K562 (cell line): Measurements from ENCODE around the gene HOXB13. TPM values are rescaled to one million over a fixed set of nuclear protein-coding genes. Genes with fewer than 3 reads are reported as not detected.

Source experiments
- ATAC-seq: fragments of 200-7000 bp; cut with Tn5 transposase; 3 replicates; pipeline ENCODE4 v1.9.1; 2020; ENCODE audit warnings: moderate library complexity
- BruUV-seq: library from RNA; stranded (reverse); fragments of 400-500 nt; replicated peaks from 2 replicates; lab custom pipeline; 2021; lab: Mats Ljungman, UMichigan
- CTCF ChIA-PET: fragments of 300-600 bp; formaldehyde crosslinking; extraction: SDS; loops from one replicate; lab custom pipeline; 2021; ENCODE audit warnings: low intra/inter-chr PET ratio; lab: Yijun Ruan, JAX
- POLR2A ChIA-PET: fragments of 300-600, 350-650 bp; sonication (Branson Sonifier 250); formaldehyde crosslinking; extraction: SDS; loops from one replicate; lab custom pipeline; 2021; ENCODE audit warnings: antibody characterized with exemption, inconsistent platforms; lab: Yijun Ruan, JAX
- DNase-seq, 4 experiments: peaks; one replicate each; pipeline versions ENCODE4 v3.0.0 to v3.0.0-alpha.2; 2011 to 2018; ENCODE audit warnings: low spot score in 3 of 4, mixed read lengths in 3 of 4; ENCODE audit errors: extremely low read depth in 1 of 4
- FAIRE-seq: peaks from 2 replicates; lab custom pipeline; 2011; peaks lifted over from hg19 to GRCh38; lab: Jason Lieb, UNC
- H2AFZ ChIP-seq: 2 replicates; pipeline ENCODE4 v1.6.0; 2011; ENCODE audit warnings: low read depth, low read length, control low read depth, inconsistent platforms
- H3K27ac ChIP-seq: fragments of 200-600 bp; 3 replicates; pipeline ENCODE4 v1.8.0; 2011; ENCODE audit warnings: low read depth, mild to moderate bottlenecking, control low read depth, inconsistent platforms, low read length, moderate library complexity, mixed read lengths; ENCODE audit errors: extremely low read depth
- H3K27me3 ChIP-seq, 2 experiments: fragments of 300-600 bp in 1 of 2; 2 replicates in 1 of 2; 3 replicates in 1 of 2; pipeline versions ENCODE4 v1.6.0 to v1.8.0; 2011; ENCODE audit warnings: inconsistent platforms in 2 of 2, low read length in 2 of 2, mild to moderate bottlenecking in 1 of 2, mixed read lengths in 1 of 2, moderate library complexity in 1 of 2; ENCODE audit not compliant: control insufficient read depth in 2 of 2, insufficient read depth in 2 of 2
- H3K36me3 ChIP-seq: fragments of 300-600 bp; 3 replicates; pipeline ENCODE4 v1.8.0; 2011; ENCODE audit warnings: mild to moderate bottlenecking, low read length, inconsistent platforms; ENCODE audit not compliant: control insufficient read depth, insufficient read depth
- H3K4me1 ChIP-seq, 2 experiments: fragments of 200-600 bp in 1 of 2; replicated peaks in 1 of 2; 2 replicates in 1 of 2; 3 replicates in 1 of 2; pipeline versions ENCODE4 v1.5.1 to v1.8.0; 2011; ENCODE audit warnings: inconsistent platforms in 2 of 2, low read length in 2 of 2, mild to moderate bottlenecking in 1 of 2, mixed read lengths in 1 of 2, moderate library complexity in 1 of 2; ENCODE audit not compliant: control insufficient read depth in 2 of 2, insufficient read depth in 2 of 2
- H3K4me2 ChIP-seq: 2 replicates; pipeline ENCODE4 v1.6.1; 2011; ENCODE audit warnings: low read length, control low read depth, inconsistent platforms, mixed read lengths; ENCODE audit not compliant: insufficient read depth
- H3K4me3 ChIP-seq: fragments of 200-600 bp; sonication (generic), shearing (Covaris generic); 2 replicates; pipeline ENCODE4 v1.5.1; 2016; ENCODE audit warnings: control low read depth, inconsistent platforms
- H3K79me2 ChIP-seq: fragments of 200-600 bp; 3 replicates; pipeline ENCODE4 v1.8.0; 2011; ENCODE audit warnings: low read length, inconsistent platforms; ENCODE audit not compliant: control insufficient read depth, insufficient read depth
- H3K9ac ChIP-seq, 2 experiments: 2 replicates each; pipeline versions ENCODE4 v1.6.0 to v1.6.1; 2011; ENCODE audit warnings: low read depth in 2 of 2, low read length in 2 of 2, control low read depth in 1 of 2, inconsistent platforms in 1 of 2, mild to moderate bottlenecking in 1 of 2, mixed read lengths in 1 of 2; ENCODE audit not compliant: insufficient read depth in 1 of 2
- H3K9me1 ChIP-seq: one replicate; pipeline ENCODE4 v1.6.0; 2011; ENCODE audit warnings: inconsistent platforms, mild to moderate bottlenecking, low read length, moderate library complexity; ENCODE audit not compliant: control insufficient read depth, insufficient read depth
- H3K9me3 ChIP-seq: replicated peaks from 2 replicates; pipeline ENCODE4 v1.5.1; 2011; ENCODE audit warnings: low read depth, low read length, inconsistent platforms; ENCODE audit not compliant: control insufficient read depth, insufficient read depth
- H4K20me1 ChIP-seq: replicated peaks from 2 replicates; pipeline ENCODE4 v1.6.1; 2011; ENCODE audit warnings: low read length, inconsistent platforms, mixed read lengths; ENCODE audit not compliant: control insufficient read depth, insufficient read depth
- NR4A1 ChIP-seq, 2 experiments: fragments of 250-450 bp in 1 of 2; fragments of 450-650 bp in 1 of 2; sonication (Bioruptor Pico) in 1 of 2; IDR thresholded peaks; 2 replicates each; pipeline versions ENCODE4 v1.4.0 to v1.6.1; 2016 to 2020; ENCODE audit warnings: mild to moderate bottlenecking in 2 of 2, missing compliant biosample characterization in 1 of 2, missing genetic modification characterization in 1 of 2, moderate library complexity in 1 of 2
- ZNF586 ChIP-seq: fragments of 450-650 bp; formaldehyde crosslinking; conservative IDR thresholded peaks from 2 replicates; pipeline ENCODE4 v1.4.0; 2020; ENCODE audit warnings: mild to moderate bottlenecking, moderate library complexity
- WGBS: fragments of 100-300 bp; shearing (Covaris generic); methylation state at CpG from one replicate; pipeline ENCODE4 v1.1.6; 2016; ENCODE audit warnings: low coverage, mixed read lengths; ENCODE audit not compliant: insufficient coverage; ENCODE audit errors: missing lambda C conversion rate; 5-methylcytosine and 5-hydroxymethylcytosine counted together
- in situ Hi-C: fragments of 300-500 bp; cut with MboI; formaldehyde crosslinking; loops from 4 replicates; pipeline ENCODE4 v1.15.0; 2018; ENCODE audit warnings: inconsistent platforms, mixed read lengths
- intact Hi-C: fragments of 100-400 bp; cut with micrococcal nuclease; formaldehyde crosslinking; loops from 2 replicates; pipeline ENCODE4 v1.14.2; 2022
- polyA plus RNA-seq, 8 experiments: library from polyadenylated mRNA; depleted of rRNA in 4 of 8; stranded (reverse) in 5 of 8; unstranded in 3 of 8; fragments of >200 nt; fragmentation: Nextera tagmentation in 2 of 8; fragmentation: Illumina TruSeq in 1 of 8; extraction: Ambion mirVana in 2 of 8; extraction: Trizol in 1 of 8; gene quantifications; 2 replicates each; pipeline versions ENCODE4 v1.2.1 to v1.2.3, GENCODE V29; 2011 to 2014; ENCODE audit warnings: inconsistent platforms in 1 of 8, missing spikeins in 1 of 8
- total RNA-seq, 7 experiments: library from RNA; depleted of rRNA in 6 of 7; stranded (reverse); fragments of >200 nt in 6 of 7; fragmentation: Illumina TruSeq in 2 of 7; extraction: Trizol in 2 of 7; gene quantifications; 2 replicates each; pipeline versions ENCODE4 v1.2.1 to v1.2.3, GENCODE V29; 2011 to 2021; ENCODE audit warnings: low replicate concordance in 1 of 7
- TF ChIP-seq, protein P1 (sequence below): fragments of 450-650 bp; formaldehyde crosslinking; conservative IDR thresholded peaks from 2 replicates; pipeline ENCODE4 v1.4.0; 2022; ENCODE audit warnings: mild to moderate bottlenecking, missing genetic modification characterization
- TF ChIP-seq, protein P2 (sequence below): fragments of 250-450 bp; sonication (Bioruptor Pico); IDR thresholded peaks from 2 replicates; pipeline ENCODE4 v1.6.1; 2021; ENCODE audit warnings: mild to moderate bottlenecking

HOXB13 gene
- total and polyA plus RNA-seq, 9 of the 15 experiments (the other 6 are each of a cell fraction or from before 2014, with no cell fraction given) = not detected

DNA sequence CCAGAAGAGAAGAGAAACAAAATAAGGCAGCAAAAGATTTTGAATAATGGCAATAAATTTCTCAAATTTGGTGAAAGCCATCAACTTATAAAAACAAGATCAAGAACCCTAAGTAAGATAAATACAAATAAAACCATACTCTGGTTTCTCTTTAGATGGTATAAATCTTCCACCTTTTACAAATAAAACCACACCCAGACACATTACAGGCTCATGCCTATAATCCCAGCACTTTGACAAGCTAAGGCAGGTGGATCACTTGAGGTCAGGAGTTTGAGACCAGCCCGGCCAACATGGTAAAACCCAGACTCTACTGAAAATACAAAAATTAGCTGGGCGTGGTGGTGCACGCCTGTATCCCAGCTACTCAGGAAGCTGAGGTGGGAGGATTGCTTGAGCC lies 44.7 kb upstream of the HOXB13 start:
- TF ChIP-seq, protein P1, sequence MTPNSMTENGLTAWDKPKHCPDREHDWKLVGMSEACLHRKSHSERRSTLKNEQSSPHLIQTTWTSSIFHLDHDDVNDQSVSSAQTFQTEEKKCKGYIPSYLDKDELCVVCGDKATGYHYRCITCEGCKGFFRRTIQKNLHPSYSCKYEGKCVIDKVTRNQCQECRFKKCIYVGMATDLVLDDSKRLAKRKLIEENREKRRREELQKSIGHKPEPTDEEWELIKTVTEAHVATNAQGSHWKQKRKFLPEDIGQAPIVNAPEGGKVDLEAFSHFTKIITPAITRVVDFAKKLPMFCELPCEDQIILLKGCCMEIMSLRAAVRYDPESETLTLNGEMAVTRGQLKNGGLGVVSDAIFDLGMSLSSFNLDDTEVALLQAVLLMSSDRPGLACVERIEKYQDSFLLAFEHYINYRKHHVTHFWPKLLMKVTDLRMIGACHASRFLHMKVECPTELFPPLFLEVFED = no peak
- TF ChIP-seq, protein P2, sequence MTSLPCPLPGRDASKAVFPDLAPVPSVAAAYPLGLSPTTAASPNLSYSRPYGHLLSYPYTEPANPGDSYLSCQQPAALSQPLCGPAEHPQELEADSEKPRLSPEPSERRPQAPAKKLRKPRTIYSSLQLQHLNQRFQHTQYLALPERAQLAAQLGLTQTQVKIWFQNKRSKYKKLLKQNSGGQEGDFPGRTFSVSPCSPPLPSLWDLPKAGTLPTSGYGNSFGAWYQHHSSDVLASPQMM (CRISPR knock-in tag) = no peak
- TF ChIP-seq ZNF586 (CRISPR knock-in tag) (no peak), NR4A1 (CRISPR knock-in tag; IDR thresholded peaks at IDR 0.05) (no peak), NR4A1 (tag; IDR thresholded peaks at IDR 0.05) (no peak)
- DNase-seq (no peak), FAIRE-seq (no peak), ATAC-seq (no peak)
- Histone ChIP-seq H3K4me3 (no peak overlapping the region), H3K9ac (no peak overlapping the region), H3K9me1 (no peaks in the 10 kb centered on the region), H3K27ac (no peak overlapping the region), H3K4me2 (no peak overlapping the region), H2AFZ (no peak overlapping the region), H3K36me3 (no peaks in the 10 kb centered on the region), H4K20me1 (no peaks in the 10 kb centered on the region), H3K9me3 (no peaks in the 10 kb centered on the region), H3K27me3 (peaks cover 3 to 13% of the 10 kb centered on the region in 2 experiments; a peak in 3 of 5 replicates), H3K4me1 (no peaks in the 10 kb centered on the region; a peak in 1 of 5 replicates), H3K79me2 (no peaks in the 10 kb centered on the region)
- intact Hi-C loops = no loop called here
- ChIA-PET POLR2A (no interaction called here), CTCF (no interaction called here)
- in situ Hi-C loops = no loop called here
- BruUV-seq = no TSS peak
- 0% methylated on average over 3 of the region's 3 CpGs for WGBS
